GM19463 (cell line): ENCODE results near the gene CLPTM1L.
"Not testable (repeated sequence)": the region's sequence is repeated elsewhere in the genome, so short reads cannot be mapped to it uniquely, and the experiment has no call there.

Source experiments
- ATAC-seq: cut with Tn5 transposase; IDR thresholded peaks from one replicate; pipeline ENCODE4 v1.9.1; 2021; ENCODE audit warnings: mild to moderate bottlenecking, moderate library complexity; ENCODE audit not compliant: unreplicated experiment

CLPTM1L gene

DNA sequence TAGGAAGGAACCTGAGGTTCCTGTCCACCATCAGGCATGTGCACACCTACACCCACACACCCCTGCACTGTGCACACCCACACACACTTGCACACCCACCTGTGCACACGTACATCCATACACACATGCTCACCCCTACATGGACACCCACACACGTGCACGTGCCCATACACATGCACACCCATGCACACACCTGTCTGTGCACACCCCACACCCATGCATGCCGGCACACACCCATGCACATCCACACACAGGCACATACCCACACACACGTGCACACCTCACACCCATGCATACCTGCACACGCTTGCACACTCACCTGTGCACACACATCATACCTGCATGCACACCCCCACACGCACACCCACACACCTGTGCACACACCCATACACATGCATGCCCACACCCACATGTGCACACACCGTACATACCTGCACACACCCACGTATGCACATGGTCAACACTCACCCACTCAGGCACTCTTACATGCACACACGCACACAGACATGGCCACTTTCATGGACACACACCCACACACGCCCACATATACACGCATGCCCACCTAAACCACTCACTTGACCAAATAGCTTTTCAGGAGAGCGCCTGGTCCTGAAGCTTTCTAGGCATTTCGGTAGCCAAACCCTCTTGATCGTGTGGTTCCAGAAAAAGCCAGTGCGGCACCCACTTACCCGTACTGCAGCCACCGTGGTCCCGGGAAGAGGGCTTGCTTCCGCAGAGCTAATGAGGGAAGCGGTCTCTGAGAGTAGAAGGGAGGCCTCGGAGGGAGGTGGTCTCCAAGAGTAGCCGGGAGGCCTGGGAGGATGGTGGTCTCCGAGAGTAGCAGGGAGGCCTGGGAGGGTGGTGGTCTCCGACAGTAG is 36.7 kb upstream of the CLPTM1L start:
- ATAC-seq, result no peak

DNA sequence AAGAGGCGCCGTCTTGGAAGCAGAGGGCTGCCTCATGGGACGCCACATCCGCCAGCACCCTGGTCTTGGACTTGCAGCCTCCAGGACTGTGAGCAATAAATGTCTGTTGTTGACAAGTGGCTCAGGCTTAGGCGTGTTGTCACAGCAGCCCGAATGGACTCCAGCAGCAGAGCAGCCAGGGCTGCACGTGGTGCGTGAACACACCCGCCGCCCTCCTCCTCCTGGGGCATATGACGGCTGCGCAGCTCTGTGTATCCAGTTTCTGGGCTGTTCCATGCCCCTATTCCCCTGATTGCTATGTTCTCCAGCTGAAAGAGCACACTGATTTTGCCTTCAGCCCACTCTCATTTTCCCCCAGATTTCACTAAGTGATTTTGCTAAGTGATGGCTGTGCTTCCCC is 36.0 kb upstream of the CLPTM1L start:
- ATAC-seq, result no peak

DNA sequence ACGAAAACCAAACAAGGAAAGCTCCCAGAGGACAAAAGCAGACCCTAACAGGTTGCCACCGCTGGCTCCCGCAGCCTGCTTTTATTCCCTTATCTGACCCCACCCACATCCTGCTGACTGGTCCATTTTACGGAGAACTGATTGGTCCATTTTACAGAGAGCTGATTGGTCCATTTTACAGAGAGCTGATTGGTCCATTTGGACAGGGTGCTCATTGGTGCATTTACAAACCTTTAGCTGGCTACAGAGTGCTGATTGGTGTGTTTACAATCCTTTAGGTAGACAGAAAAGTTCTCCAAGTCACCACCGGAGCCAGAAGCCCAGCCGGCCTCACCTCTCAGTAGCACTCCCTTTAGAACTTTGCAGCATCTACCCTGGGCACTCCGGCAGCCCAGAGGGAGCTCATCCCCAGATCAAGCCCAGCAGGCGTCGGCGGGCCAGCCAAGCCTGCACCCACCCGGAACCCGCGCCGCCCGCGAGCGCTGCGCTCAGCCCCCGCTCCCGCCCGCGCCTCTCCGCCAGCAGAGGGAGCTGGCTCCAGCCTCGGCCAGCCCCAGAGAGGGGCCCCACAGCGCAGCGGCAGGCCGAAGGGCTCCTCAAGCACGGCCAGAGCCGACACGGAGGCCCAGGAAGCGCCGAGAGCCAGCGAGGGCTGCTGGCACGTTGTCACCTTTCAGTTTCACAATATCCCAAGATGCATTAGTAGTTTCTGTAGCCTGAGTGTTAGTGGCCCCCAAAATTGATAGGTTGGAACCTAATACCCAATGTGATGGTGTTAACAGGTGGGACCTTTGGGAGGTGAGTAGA is 35.3 kb upstream of the CLPTM1L start:
- peak; percentile 85 for ATAC-seq

DNA sequence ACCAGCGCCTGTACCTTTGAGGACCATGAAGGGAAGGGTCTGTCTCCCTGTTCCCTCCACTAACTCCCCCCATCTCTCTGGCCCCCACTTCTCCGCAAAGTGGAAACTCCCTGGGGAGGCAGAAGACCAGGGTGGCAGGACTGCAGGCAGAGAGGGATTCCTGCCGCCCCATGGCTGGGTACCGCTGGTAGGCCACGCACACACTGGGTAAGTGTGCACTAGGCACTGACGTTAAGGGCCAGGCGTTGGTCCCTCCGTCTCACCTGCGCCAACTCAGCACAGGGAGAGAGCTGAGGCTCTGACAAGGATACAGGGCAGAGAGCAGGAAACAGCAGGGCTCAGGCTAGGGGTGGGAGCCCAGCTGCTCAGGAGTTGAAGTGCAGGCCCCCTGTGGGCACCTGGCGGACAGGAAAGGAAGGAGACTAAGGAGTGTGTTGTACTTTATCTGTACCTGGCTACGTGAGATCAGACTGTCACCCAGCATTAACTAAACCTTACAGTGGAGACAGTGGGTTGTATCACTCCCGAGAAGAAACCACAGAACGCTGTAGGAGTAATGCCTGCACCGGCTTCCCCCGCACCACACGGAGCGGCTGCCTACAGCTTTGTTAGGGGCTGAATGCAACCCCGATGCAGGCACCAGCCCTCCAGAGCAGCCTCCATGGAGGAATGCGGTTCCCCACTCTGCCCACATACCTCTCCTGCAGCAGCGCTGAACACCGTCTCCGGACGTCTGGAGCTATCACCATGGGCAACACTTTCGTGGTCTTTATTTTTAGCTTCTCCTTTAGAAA is 34.2 kb upstream of the CLPTM1L start:
- no peak for ATAC-seq

DNA sequence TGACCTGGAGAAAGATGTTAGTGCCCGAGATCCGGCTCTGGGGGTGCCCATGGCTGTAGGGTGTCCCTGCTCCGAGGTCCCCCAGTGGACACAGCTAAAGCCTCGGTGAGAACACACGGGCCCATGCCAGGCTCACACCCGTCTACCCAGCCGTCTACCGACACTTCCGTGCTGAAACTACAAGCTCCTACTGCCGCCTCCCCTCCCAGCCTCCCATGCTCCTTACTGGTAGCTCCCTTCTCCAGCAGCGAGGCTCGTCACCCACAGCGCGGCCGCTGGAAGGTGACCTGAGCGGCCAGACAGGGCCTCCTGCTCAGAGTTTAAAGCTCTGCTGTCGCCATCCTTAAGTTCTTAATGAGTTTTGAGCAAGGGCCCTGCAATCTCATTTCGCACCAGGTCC is 33.2 kb upstream of the CLPTM1L start:
- no peak for ATAC-seq

DNA sequence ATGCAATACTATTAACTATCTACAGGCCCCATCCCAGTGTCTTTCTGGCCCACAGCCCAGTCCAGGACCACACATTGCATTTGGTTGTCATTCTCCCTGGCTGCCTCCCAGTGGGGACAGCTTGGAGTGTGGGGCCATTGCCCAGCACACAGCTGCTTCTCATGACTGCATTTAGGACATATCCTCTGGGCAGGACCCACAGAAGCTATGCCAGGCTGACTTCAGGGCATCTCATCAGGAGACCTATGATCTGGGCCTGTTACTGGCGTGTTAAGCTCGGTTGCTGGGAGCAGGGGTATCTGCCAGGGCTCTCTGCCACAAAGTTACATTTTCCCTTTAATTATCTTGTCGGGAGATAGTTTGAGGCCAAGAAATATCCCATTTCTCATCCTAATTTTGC is 32.1 kb upstream of the CLPTM1L start:
- ATAC-seq, result no peak

DNA sequence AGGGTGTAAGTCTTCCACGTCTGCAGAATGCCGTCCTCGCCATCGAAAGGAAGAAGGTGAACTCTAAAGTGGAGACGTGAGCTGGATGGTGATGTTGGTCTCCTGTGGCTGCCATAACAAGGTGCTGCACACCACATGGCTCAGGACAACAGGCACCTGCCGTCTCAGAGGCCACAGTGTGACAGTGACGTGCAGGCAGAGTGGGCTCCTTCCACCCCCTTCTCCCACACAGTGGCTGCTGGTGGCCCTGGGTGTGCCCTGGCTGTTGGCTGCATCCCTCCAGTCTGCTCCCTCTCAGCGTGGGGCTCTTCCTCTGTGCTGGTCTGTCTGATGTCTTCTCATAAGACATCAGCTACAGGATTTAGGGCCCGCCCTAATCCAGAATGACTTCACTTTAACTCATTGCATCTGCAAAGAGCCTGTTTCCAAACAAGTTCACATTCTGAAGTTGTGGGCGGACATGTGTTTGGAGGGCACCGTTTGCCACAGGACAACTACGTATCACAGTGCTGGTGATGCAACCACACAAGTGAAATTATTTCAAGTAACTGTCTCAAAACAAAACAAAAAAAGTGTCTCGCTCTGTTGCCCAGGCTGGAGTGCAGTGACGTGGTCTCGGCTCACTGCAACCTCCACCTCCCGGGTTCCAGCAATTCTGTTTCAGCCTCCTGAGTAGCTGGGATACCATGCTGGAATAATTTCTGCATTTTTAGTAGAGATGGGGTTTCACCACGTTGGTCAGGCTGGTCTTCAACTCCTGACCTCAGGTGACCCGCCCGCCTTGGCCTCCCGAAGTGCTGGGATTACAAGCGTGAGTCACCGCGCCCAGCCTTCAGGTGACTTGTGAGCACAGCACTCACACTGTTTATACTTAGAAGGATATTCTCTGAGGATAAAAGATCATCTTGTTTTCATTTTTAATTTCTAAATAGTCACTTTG is 31.2 kb upstream of the CLPTM1L start:
- ATAC-seq, result no peak

DNA sequence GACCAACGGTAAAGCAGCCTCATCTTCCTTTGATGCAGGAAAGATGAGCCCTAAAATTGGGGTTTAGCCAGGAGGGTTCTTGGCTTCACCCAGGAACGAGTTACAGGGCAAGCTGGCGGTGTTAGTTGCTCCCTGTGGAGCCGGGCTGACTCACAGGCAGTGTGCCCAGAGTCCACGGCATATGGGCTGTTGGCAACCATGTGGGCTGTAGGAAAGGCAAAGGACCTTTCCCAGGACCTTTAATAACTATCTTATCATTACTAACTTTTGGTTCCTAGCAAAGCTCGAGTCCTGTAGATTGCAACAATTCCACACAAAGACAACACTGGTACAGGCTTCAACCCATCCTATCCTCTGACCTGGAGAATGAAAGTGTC is 29.8 kb upstream of the CLPTM1L start:
- no peak for ATAC-seq

DNA sequence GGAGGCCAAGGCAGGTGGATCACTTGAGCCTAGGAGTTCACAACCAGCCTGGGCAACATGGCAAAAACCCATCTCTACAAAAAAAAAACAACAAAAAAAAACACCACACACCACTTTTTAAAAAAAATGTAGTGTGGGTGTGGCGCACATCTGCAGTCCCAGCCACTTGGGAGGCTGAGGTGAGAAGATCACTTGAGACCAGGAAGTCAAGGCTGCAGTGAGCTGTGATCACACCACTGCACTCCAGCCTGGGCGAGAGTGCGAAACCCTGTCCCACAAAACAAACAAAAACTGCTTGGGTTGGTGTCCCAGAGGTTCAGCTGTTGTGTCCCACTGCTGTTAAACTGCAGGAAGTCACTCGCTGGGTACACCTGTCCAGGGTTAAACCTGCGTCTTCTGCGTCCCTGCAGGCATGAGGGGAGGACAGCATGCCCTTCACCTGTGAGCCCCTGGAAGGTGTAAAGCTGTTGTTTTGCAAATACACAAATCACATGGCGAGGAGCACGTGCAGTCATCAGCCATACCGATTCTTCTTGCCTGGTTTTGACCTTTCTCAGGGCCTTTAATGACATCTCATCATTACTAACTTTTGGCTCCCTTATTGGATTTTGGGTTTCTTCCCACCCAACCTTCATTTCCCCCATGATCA is 29.3 kb upstream of the CLPTM1L start:
- ATAC-seq, result no peak

DNA sequence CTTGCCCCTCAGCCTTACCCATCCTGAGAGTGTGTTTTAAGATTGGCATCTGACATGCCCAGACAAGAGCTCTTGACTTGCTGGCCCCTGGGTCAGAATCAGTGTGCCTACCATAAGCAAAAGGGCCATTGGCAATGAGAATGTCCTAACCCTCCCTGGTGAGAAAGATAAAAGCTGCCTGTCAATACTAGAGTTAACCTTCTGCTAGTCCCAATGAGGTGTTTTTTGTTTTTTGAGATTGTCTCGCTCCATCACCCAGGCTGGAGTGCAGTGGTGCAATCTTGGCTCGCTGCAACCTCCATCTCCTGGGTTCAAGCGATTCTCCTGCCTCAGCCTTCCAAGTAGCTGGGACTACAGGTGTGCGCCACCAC is 27.1 kb upstream of the CLPTM1L start:
- not testable (repeated sequence) for ATAC-seq

DNA sequence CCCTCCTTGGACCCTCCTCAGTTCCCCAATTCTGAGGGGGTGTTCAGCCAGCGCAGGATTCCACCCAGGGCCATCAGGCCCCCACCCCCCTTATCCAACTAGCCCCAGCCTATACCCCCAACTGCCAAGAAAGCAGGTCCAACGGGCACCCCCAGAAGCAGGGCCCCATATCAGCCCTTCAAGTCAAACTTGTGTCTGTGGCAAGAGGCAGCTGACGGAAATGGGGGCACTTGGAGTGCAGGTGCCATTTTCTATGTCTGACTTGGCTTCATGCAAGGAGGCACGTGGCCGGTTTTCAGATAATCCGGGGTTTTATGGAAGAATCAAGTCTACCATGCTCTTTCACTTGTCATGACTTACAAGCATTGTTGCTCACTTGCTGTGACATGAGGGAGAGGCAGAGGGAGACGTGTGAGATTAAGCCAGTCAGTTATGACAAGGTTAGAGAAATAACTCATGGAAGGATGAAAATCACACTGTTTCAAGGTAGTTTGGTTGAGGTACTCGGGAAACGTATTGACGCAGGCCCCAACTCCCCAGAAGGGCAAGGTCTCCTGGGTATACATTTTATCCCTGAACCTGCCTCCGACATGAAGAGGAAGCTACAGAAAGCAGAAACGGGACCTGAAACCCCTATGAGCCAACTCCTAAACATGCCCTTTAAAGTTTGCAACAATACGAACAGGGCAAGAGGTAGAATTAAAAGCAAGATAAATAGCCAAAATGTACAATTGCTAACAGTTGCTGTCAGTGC is 26.5 kb upstream of the CLPTM1L start:
- no peak for ATAC-seq

DNA sequence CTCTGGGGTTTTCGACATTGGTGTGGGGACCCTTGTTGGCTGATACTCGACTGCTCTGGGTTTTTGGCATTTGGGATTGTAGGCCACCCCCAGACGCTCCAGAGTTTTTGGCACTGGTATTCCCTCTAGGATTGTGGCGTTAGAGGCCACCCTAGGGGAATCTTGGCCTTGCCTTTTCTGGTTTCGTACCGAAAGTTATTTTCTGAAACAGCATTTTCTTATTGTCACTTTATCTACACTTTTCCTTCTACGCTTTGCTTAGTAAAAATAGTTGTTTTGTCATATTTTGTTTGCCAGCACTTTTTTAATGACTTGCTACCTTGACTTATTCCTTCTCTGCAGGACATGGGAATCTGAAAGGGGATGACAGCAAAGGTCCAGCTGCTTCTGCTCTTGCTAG is 25.1 kb upstream of the CLPTM1L start:
- no peak for ATAC-seq

DNA sequence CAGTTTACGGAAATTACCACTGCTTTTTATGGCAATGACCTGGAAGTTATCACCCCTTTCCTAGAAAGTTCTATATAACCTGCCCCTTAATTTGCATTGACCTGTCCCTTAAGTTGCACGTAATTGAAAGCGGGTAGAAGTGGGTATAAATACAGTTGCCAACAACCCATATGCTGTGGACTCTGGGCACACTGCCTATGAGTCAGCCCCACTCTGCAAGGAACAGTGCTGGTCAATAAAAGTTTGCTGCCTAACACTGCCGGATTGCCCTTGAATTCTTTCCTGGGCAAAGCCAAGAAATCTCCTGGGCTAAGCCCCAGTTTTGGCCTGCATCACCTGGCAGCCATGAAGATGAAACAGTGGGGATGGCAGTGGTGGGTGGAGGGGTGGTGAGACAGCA is 23.9 kb upstream of the CLPTM1L start:
- ATAC-seq, result no peak

DNA sequence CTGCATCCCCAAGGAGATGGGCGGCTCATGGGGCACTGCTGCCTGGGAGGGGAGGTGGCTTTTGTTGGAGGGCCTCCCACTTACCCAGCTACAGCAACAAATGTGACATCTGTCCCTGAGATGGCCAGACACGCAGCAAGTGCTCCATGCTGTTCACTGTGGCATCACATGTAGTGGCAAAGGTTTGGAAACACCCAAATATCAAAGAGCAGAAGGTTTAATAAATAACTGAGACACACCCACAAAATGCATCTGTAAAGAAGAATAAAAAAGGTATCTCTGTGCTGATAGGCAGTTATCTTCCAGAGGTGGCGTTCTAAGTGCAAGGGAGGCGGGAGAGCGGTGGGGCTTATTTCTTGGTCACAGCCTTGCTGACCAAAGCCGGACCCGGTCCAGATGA is 23.3 kb upstream of the CLPTM1L start:
- no peak for ATAC-seq

DNA sequence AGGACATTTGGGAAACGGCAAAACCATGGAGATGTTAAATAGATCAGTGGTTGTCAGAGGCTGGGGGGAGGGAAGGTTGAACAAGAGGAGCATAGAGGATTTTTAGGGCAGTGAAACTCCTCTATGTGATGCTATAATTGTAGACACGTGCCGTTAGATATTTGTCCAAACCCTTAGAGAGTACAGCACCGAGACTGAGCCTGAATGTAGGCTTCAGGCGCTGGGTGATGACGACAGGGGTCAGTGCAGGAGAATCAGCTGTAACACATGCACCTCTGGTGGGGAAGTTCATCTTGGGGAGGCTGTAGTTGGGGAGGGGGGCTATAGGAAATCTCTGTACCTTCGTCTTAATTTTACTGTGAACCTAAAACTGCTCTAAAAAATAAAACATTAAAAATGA is 22.2 kb upstream of the CLPTM1L start:
- no peak for ATAC-seq

DNA sequence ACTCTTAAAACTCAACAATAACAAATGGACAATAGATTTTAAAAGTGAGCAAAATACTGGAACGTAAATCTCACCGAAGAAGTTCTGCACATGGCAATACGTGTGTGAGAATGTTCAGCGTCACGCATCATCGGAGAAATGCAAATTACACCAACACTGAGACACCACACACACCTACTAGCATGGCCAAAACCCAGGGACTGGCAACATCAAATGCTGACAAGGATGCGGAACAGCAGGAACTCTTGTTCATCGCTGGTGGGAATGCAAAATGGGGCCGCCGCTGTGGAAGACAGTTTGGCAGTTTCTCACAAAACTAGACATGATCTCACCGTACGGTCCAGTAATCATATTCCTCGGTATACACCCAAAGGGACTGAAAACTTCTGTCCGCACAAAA is 21.6 kb upstream of the CLPTM1L start:
- no peak for ATAC-seq

DNA sequence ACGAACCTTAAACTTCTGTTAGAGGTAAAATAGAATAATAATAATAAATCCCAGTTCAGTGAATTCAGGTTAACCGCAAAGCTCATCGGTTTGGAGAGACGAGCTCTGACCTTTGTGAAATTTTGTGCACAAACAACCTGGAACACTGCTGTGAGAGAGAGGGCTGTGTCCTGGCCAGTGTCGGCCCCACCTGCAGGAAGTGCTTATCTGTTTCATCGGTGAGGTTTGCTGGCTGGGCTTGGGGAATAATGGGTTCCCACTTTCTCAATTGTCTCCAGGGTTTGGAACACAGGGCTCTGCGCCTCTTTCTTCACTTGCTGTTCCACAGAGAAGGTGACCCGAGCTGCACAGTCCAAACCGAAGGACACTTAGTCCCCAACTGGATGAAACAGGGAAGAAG is 19.3 kb upstream of the CLPTM1L start:
- no peak for ATAC-seq

DNA sequence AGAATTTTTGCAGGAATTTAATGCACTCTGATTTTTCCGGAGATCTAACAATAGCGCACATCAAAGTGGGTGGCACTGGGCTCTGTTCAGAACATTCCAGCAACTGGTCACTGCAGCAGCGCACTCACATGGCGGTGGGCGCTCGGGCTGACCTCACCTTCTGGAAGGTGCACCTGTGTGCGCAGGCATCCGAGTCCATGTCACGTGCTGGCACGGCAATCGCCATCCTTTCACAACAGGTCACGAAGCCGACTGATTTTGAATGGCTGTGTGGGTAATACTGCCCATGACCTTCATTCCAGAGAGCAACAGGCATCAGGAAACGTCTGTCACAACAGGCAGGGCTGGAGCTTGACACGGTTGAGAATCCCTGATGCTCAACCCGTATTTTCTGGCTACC is 18.7 kb upstream of the CLPTM1L start:
- no peak for ATAC-seq

DNA sequence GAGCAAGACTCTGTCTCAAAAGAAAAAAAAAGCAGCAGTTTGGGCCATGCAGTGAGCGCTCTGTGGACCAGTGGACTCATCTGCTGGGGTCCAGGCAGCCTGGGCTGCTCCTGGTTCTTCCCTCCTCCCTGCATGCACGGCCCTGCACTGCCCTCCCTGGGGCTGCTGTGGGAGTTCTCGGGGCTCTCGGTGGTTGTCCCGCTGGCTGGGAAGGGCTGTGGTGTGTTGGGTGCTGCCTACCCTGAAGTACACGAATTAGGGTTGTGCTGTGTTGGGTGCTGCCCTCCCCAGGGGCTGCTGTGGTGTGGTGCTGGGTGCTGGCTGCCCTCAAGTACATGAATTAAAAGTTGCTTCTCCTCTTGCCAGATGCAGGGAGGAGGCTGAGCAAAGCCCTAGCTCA is 18.3 kb upstream of the CLPTM1L start:
- no peak for ATAC-seq
